HepG2 (cell line): Measurements from ENCODE around the gene BACH2. TPM values are rescaled to one million over a fixed set of nuclear protein-coding genes. Genes with fewer than 3 reads are reported as not detected.

Experiments used
- ATAC-seq: fragments of 200-7000 bp; cut with Tn5 transposase; 3 replicates; pipeline ENCODE4 v1.9.1; 2020; ENCODE audit warnings: mild to moderate bottlenecking, moderate library complexity
- BruUV-seq: library from RNA; stranded (reverse); fragments of 400-500 nt; replicated peaks from 2 replicates; lab custom pipeline; 2021; lab: Mats Ljungman, UMichigan
- CTCF ChIA-PET: fragments of 300-600 bp; formaldehyde crosslinking; extraction: SDS; loops from one replicate; lab custom pipeline; 2021; ENCODE audit warnings: low total read pairs, inconsistent platforms, low intra/inter-chr PET ratio; lab: Yijun Ruan, JAX
- POLR2A ChIA-PET: fragments of 350-600 bp; sonication (Branson Sonifier 250); formaldehyde crosslinking; loops from one replicate; lab custom pipeline; 2020; ENCODE audit warnings: antibody characterized with exemption, inconsistent platforms; lab: Yijun Ruan, JAX
- DNase-seq: peaks from one replicate; pipeline ENCODE4 v3.0.0-alpha.2; 2015; ENCODE audit warnings: low spot score
- FAIRE-seq: peaks from 3 replicates; lab custom pipeline; 2011; peaks lifted over from hg19 to GRCh38; lab: Jason Lieb, UNC
- H2AFZ ChIP-seq: one replicate; pipeline ENCODE4 v1.6.1; 2011; ENCODE audit warnings: low read length, inconsistent platforms
- H3K27ac ChIP-seq: fragments of 300-600 bp; 3 replicates; pipeline ENCODE4 v1.8.0; 2011; ENCODE audit warnings: mixed run types, mild to moderate bottlenecking, mixed read lengths, low read length, inconsistent platforms; ENCODE audit not compliant: insufficient read depth; ENCODE audit errors: extremely low read length
- H3K27me3 ChIP-seq, 2 experiments: fragments of 200-600 bp in 1 of 2; 2 replicates in 1 of 2; 3 replicates in 1 of 2; pipeline versions ENCODE4 v1.6.0 to v1.8.0; 2011; ENCODE audit warnings: low read length in 2 of 2, mild to moderate bottlenecking in 2 of 2, moderate library complexity in 2 of 2, inconsistent platforms in 1 of 2; ENCODE audit not compliant: insufficient read depth in 2 of 2, control insufficient read depth in 1 of 2
- H3K36me3 ChIP-seq, 2 experiments: fragments of 200-600 bp in 1 of 2; replicated peaks in 1 of 2; 2 replicates in 1 of 2; 3 replicates in 1 of 2; pipeline versions ENCODE4 v1.5.1 to v1.8.0; 2011; ENCODE audit warnings: low read length in 2 of 2, inconsistent platforms in 1 of 2; ENCODE audit not compliant: insufficient read depth in 2 of 2, control insufficient read depth in 1 of 2
- H3K4me1 ChIP-seq: 2 replicates; pipeline ENCODE4 v1.5.1; 2012; ENCODE audit warnings: low read length, inconsistent platforms; ENCODE audit not compliant: insufficient read depth
- H3K4me2 ChIP-seq: 2 replicates; pipeline ENCODE4 v1.6.0; 2011; ENCODE audit warnings: low read depth, low read length, inconsistent platforms
- H3K4me3 ChIP-seq, 3 experiments: fragments of 200-600 bp in 1 of 3; sonication (generic), shearing (Covaris generic) in 1 of 3; replicated peaks in 1 of 3; 2 replicates each; pipeline ENCODE4 v1.5.1; 2011 to 2016; ENCODE audit warnings: low read length in 3 of 3, inconsistent platforms in 2 of 3, low read depth in 2 of 3, mild to moderate bottlenecking in 2 of 3, control low read depth in 1 of 3, mixed read lengths in 1 of 3; ENCODE audit not compliant: insufficient read depth in 1 of 3
- H3K79me2 ChIP-seq: one replicate; pipeline ENCODE4 v1.6.1; 2011; ENCODE audit warnings: low read length, inconsistent platforms; ENCODE audit not compliant: insufficient read depth
- H3K9ac ChIP-seq: 2 replicates; pipeline ENCODE4 v1.6.0; 2011; ENCODE audit warnings: mild to moderate bottlenecking, low read depth, low read length, inconsistent platforms; ENCODE audit not compliant: insufficient read depth
- H3K9me3 ChIP-seq: 2 replicates; pipeline ENCODE4 v1.5.1; 2012; ENCODE audit warnings: mild to moderate bottlenecking, low read length
- H4K20me1 ChIP-seq: 2 replicates; pipeline ENCODE4 v1.6.0; 2011; ENCODE audit warnings: inconsistent platforms, mild to moderate bottlenecking, low read length, moderate library complexity; ENCODE audit not compliant: insufficient read depth
- GLI4 ChIP-seq: sonication (generic); formaldehyde crosslinking; IDR thresholded peaks from 2 replicates; pipeline ENCODE4 v1.5.1; 2020; ENCODE audit warnings: missing genetic modification reagents, mild to moderate bottlenecking, moderate library complexity, borderline replicate concordance
- HES4 ChIP-seq: sonication (generic); formaldehyde crosslinking; IDR thresholded peaks from 2 replicates; pipeline ENCODE4 v1.9.0; 2021; ENCODE audit warnings: mild to moderate bottlenecking, missing genetic modification reagents, borderline replicate concordance
- HNRNPUL1 ChIP-seq: fragments of 200-400 bp; formaldehyde crosslinking; IDR thresholded peaks from 2 replicates; pipeline ENCODE4 v1.6.1; 2017; ENCODE audit warnings: low read depth, mild to moderate bottlenecking, low read length, moderate library complexity
- HOXA7 ChIP-seq: sonication (generic); formaldehyde crosslinking; IDR thresholded peaks from 2 replicates; pipeline ENCODE4 v1.8.1; 2022; ENCODE audit warnings: mild to moderate bottlenecking, missing genetic modification reagents, moderate library complexity
- ISX ChIP-seq: sonication (generic); formaldehyde crosslinking; conservative IDR thresholded peaks from 2 replicates; pipeline ENCODE4 v1.5.0; 2020; ENCODE audit warnings: missing genetic modification reagents
- NBN ChIP-seq: fragments of 450-650 bp; conservative IDR thresholded peaks from 2 replicates; pipeline ENCODE4 v1.6.1; 2017
- YEATS2 ChIP-seq: sonication (generic); formaldehyde crosslinking; IDR thresholded peaks from 2 replicates; pipeline ENCODE4 v1.4.0; 2020; ENCODE audit warnings: missing genetic modification reagents, borderline replicate concordance
- ZFX ChIP-seq: sonication (generic); formaldehyde crosslinking; IDR thresholded peaks from 2 replicates; pipeline ENCODE4 v1.4.0; 2020; ENCODE audit warnings: mild to moderate bottlenecking, low read depth, missing genetic modification reagents, moderate library complexity
- ZNF382 ChIP-seq: sonication (generic); formaldehyde crosslinking; IDR thresholded peaks from 2 replicates; pipeline ENCODE4 v1.5.0; 2020; ENCODE audit warnings: missing genetic modification reagents, mild to moderate bottlenecking, borderline replicate concordance
- ZSCAN12 ChIP-seq: sonication (generic); formaldehyde crosslinking; IDR thresholded peaks from 2 replicates; pipeline ENCODE4 v1.9.0; 2021; ENCODE audit warnings: mild to moderate bottlenecking, missing genetic modification reagents
- ZSCAN9 ChIP-seq: IDR thresholded peaks from 2 replicates; pipeline ENCODE4 v1.6.1; 2016; ENCODE audit warnings: borderline replicate concordance
- WGBS: methylation state at CpG from one replicate; pipeline ENCODE4 v1.1.6; 2017; ENCODE audit warnings: low lambda C conversion rate; 5-methylcytosine and 5-hydroxymethylcytosine counted together
- in situ Hi-C: cut with HindIII; loops from 2 replicates; pipeline ENCODE4 v1.10.0; 2017; ENCODE audit warnings: low pct_unique_long_range_greater_than_20kb; ENCODE audit not compliant: extremely low pct_ligation_motif_present
- intact Hi-C: fragments of 100-400 bp; cut with micrococcal nuclease; formaldehyde crosslinking; loops from one replicate; pipeline ENCODE4 v1.10.0; 2022; ENCODE audit not compliant: unreplicated experiment
- polyA plus RNA-seq, 8 experiments: library from polyadenylated mRNA; depleted of rRNA in 3 of 8; stranded (reverse) in 7 of 8; unstranded in 1 of 8; fragments of >200 nt; fragmentation: Illumina TruSeq in 4 of 8; extraction: Trizol in 4 of 8; gene quantifications; 2 replicates each; pipeline versions ENCODE4 v1.2.1 to v1.2.3, GENCODE V29; 2011 to 2016; ENCODE audit warnings: low read depth in 4 of 8, missing spikeins in 1 of 8, mixed read lengths in 1 of 8; ENCODE audit not compliant: insufficient read depth in 1 of 8
- total RNA-seq, 5 experiments: library from RNA; depleted of rRNA; stranded (reverse); fragments of >200 nt; fragmentation: Illumina TruSeq; extraction: Trizol; gene quantifications; 2 replicates each; pipeline ENCODE4 v1.2.3, GENCODE V29; 2016; ENCODE audit warnings: low read depth in 1 of 5
- TF ChIP-seq, protein P1 (sequence below): sonication (generic); formaldehyde crosslinking; IDR thresholded peaks from 2 replicates; pipeline ENCODE4 v1.4.0; 2020; ENCODE audit warnings: mild to moderate bottlenecking, missing genetic modification reagents
- TF ChIP-seq, protein P2 (sequence below): sonication (generic); formaldehyde crosslinking; IDR thresholded peaks from 2 replicates; pipeline ENCODE4 v1.4.0; 2020; ENCODE audit warnings: mild to moderate bottlenecking, missing genetic modification reagents
- TF ChIP-seq, protein P3 (sequence below): sonication (generic); formaldehyde crosslinking; IDR thresholded peaks from 2 replicates; pipeline ENCODE4 v1.9.0; 2021; ENCODE audit warnings: missing genetic modification reagents, borderline replicate concordance

The BACH2 gene
- total and polyA plus RNA-seq, 2 of the 13 experiments (the other 11 are each of a cell fraction or from before 2014, with no cell fraction given) = 0.01 TPM; not detected in 1

DNA sequence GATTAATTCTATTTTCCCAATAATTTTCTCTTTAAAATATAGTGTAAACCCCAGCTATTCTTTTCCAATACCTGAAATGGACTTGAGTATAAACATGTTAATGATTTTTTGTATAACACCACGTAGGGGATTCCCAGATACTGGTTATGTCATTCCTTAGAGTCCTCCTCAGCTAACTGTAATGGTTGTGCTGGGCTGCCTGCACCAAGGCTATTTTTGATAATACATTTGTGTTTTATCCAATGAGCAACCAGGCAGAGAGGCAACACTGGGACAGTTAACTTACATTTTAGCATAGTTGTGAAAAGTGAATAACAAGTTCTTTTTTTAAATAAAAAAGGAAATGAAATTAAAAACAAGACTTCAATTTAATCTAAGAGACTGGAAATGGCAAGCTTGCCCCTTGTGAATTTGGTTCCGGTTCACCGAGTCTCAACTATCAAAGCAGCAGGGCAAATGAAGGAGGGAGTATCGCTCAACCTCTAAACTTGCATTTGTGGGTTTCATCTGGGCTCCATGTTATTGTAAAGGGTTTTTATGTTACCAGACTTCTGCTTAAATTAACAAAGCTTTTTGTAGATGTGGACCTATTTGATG is 18.8 kb upstream of the BACH2 start (continued):
- TF ChIP-seq, protein P1, sequence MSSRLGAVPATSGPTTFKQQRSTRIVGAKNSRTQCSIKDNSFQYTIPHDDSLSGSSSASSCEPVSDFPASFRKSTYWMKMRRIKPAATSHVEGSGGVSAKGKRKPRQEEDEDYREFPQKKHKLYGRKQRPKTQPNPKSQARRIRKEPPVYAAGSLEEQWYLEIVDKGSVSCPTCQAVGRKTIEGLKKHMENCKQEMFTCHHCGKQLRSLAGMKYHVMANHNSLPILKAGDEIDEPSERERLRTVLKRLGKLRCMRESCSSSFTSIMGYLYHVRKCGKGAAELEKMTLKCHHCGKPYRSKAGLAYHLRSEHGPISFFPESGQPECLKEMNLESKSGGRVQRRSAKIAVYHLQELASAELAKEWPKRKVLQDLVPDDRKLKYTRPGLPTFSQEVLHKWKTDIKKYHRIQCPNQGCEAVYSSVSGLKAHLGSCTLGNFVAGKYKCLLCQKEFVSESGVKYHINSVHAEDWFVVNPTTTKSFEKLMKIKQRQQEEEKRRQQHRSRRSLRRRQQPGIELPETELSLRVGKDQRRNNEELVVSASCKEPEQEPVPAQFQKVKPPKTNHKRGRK (CRISPR knock-in tag) = no peak
- no peak for TF ChIP-seq NBN
- TF ChIP-seq, protein P2, sequence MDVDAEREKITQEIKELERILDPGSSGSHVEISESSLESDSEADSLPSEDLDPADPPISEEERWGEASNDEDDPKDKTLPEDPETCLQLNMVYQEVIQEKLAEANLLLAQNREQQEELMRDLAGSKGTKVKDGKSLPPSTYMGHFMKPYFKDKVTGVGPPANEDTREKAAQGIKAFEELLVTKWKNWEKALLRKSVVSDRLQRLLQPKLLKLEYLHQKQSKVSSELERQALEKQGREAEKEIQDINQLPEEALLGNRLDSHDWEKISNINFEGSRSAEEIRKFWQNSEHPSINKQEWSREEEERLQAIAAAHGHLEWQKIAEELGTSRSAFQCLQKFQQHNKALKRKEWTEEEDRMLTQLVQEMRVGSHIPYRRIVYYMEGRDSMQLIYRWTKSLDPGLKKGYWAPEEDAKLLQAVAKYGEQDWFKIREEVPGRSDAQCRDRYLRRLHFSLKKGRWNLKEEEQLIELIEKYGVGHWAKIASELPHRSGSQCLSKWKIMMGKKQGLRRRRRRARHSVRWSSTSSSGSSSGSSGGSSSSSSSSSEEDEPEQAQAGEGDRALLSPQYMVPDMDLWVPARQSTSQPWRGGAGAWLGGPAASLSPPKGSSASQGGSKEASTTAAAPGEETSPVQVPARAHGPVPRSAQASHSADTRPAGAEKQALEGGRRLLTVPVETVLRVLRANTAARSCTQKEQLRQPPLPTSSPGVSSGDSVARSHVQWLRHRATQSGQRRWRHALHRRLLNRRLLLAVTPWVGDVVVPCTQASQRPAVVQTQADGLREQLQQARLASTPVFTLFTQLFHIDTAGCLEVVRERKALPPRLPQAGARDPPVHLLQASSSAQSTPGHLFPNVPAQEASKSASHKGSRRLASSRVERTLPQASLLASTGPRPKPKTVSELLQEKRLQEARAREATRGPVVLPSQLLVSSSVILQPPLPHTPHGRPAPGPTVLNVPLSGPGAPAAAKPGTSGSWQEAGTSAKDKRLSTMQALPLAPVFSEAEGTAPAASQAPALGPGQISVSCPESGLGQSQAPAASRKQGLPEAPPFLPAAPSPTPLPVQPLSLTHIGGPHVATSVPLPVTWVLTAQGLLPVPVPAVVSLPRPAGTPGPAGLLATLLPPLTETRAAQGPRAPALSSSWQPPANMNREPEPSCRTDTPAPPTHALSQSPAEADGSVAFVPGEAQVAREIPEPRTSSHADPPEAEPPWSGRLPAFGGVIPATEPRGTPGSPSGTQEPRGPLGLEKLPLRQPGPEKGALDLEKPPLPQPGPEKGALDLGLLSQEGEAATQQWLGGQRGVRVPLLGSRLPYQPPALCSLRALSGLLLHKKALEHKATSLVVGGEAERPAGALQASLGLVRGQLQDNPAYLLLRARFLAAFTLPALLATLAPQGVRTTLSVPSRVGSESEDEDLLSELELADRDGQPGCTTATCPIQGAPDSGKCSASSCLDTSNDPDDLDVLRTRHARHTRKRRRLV (CRISPR knock-in tag) = no peak
- no peak for TF ChIP-seq ZSCAN12 (CRISPR knock-in tag)
- TF ChIP-seq ZNF382 (CRISPR knock-in tag) = no peak
- no peak for TF ChIP-seq ZSCAN9 (CRISPR knock-in tag)

DNA sequence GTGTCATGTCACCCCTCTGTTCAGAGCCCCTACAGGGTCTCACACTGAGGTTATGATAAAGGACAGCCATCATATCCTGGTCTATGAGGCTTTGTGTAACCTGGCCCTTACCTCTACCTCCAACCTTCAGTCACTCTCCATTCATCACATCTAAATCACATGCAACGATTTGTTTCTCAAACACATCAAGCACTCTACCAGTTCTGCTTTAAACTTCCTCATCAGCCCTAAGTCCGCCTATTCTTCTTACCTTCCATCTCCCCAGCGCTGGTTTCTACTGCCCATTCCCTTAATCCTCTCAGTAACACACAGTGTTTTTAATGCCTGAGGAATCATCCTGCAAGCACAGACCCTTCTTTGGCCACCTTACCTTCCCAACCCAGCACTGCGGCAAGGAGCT is 17.9 kb upstream of the BACH2 start:
- Histone ChIP-seq H4K20me1 (no peaks in the 10 kb centered on the region), H3K36me3 (no peaks in the 10 kb centered on the region), H3K27me3 (no peaks in the 10 kb centered on the region; a peak in 1 of 5 replicates), H2AFZ (no peak overlapping the region), H3K4me3 (no peak overlapping the region), H3K4me2 (no peak overlapping the region), H3K9ac (no peak overlapping the region), H3K4me1 (no peaks in the 10 kb centered on the region), H3K79me2 (no peaks in the 10 kb centered on the region), H3K27ac (no peak overlapping the region), H3K9me3 (no peaks in the 10 kb centered on the region)
- 26% methylated on average over 4 of the region's 4 CpGs for WGBS
- intact Hi-C loops (no loop called here), in situ Hi-C loops (no loop called here)
- BruUV-seq = no TSS peak
- ChIA-PET CTCF (no interaction called here), POLR2A (no interaction called here)
- FAIRE-seq (no peak), ATAC-seq (no peak), DNase-seq (no peak)
- TF ChIP-seq ZFX (CRISPR knock-in tag) (no peak), HES4 (CRISPR knock-in tag) (no peak), ISX (CRISPR knock-in tag) (no peak), GLI4 (CRISPR knock-in tag) (no peak), HNRNPUL1 (no peak), HOXA7 (CRISPR knock-in tag) (no peak), YEATS2 (CRISPR knock-in tag) (no peak)
- TF ChIP-seq, protein P3, sequence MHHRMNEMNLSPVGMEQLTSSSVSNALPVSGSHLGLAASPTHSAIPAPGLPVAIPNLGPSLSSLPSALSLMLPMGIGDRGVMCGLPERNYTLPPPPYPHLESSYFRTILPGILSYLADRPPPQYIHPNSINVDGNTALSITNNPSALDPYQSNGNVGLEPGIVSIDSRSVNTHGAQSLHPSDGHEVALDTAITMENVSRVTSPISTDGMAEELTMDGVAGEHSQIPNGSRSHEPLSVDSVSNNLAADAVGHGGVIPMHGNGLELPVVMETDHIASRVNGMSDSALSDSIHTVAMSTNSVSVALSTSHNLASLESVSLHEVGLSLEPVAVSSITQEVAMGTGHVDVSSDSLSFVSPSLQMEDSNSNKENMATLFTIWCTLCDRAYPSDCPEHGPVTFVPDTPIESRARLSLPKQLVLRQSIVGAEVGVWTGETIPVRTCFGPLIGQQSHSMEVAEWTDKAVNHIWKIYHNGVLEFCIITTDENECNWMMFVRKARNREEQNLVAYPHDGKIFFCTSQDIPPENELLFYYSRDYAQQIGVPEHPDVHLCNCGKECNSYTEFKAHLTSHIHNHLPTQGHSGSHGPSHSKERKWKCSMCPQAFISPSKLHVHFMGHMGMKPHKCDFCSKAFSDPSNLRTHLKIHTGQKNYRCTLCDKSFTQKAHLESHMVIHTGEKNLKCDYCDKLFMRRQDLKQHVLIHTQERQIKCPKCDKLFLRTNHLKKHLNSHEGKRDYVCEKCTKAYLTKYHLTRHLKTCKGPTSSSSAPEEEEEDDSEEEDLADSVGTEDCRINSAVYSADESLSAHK = no peak
